ENCODE data around the gene CPLX3.

DNA sequence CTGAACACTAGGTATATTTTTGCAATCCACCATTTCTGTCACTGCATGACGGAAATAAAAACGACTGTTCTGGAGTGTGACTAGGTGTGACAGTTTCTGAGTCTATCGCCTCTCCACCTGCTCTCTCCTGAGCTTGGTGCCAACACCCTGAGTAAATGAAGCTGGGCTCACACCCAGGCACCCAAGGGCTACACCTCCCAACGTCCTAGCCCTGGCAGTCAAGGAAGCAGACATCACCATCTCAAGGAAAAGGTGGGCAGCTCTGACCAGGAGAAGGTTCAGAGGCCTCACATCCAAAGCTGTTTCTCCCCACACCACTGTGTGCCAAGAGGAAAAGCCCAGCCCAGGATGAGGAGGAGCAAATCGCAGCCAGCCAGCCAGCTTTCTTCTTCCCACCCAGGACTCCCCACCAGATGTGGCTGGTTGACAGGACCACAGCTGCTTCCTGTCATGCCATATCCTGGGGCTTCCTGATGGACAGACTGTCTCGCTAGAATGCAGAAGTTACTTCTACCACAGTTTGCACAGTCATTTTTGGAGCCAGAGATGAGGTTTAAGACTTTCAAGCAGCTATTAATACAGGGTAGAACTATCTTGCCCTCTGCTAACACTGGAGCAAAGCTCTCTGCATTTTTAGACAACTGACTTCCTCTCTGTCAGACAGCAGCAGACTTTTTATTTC is 43.4 kb downstream of the CPLX3 start:
- TF ChIP-seq, protein P1, sequence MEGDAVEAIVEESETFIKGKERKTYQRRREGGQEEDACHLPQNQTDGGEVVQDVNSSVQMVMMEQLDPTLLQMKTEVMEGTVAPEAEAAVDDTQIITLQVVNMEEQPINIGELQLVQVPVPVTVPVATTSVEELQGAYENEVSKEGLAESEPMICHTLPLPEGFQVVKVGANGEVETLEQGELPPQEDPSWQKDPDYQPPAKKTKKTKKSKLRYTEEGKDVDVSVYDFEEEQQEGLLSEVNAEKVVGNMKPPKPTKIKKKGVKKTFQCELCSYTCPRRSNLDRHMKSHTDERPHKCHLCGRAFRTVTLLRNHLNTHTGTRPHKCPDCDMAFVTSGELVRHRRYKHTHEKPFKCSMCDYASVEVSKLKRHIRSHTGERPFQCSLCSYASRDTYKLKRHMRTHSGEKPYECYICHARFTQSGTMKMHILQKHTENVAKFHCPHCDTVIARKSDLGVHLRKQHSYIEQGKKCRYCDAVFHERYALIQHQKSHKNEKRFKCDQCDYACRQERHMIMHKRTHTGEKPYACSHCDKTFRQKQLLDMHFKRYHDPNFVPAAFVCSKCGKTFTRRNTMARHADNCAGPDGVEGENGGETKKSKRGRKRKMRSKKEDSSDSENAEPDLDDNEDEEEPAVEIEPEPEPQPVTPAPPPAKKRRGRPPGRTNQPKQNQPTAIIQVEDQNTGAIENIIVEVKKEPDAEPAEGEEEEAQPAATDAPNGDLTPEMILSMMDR (IDR thresholded peaks at IDR 0.05), result no peak
- TF ChIP-seq POLR2A (IDR thresholded peaks at IDR 0.05), result no peak

Data from breast epithelium (tissue), 3 donors.